T-cell (primary cell): ENCODE results near the gene CYP20A1. TPM values are rescaled to one million over a fixed set of nuclear protein-coding genes. Genes with fewer than 3 reads are reported as not detected.
"Not testable (repeated sequence)": the region's sequence is repeated elsewhere in the genome, so short reads cannot be mapped to it uniquely, and the experiment has no call there.

Experiments used
- ATAC-seq, 4 experiments: fragments of 200-7000 bp in 3 of 4; fragments of 150-1000 bp in 1 of 4; cut with Tn5 transposase; replicated peaks in 1 of 4; 1 replicate in 3 of 4; 2 replicates in 1 of 4; pipeline ENCODE4 v1.10.0; 2021; ENCODE audit warnings: moderate library complexity in 3 of 4, mild to moderate bottlenecking in 2 of 4, moderate number of reproducible peaks in 1 of 4
- CTCF ChIA-PET, 2 donors: fragments of 300-600 bp; sonication (Branson Sonifier 250); formaldehyde crosslinking; loops; one replicate each; lab custom pipeline; 2022; ENCODE audit warnings: antibody characterized with exemption in 2 of 2; lab: Charles Lee
- POLR2A ChIA-PET, 2 donors: fragments of 300-600 bp; sonication (Branson Sonifier 250); formaldehyde crosslinking; loops; one replicate each; lab custom pipeline; 2022; ENCODE audit warnings: antibody characterized with exemption in 2 of 2; lab: Charles Lee
- DNase-seq, 35 experiments: peaks; one replicate each; pipeline versions ENCODE4 v3.0.0 to v3.0.0-alpha.2; 2013 to 2023
- H3K27ac ChIP-seq: one replicate; pipeline ENCODE4 v1.5.1; 2013; ENCODE audit warnings: low read length
- H3K27me3 ChIP-seq, 2 experiments: replicated peaks in 1 of 2; 1 replicate in 1 of 2; 2 replicates in 1 of 2; pipeline versions ENCODE4 v1.6.1 to v1.7.0; 2013; ENCODE audit warnings: low read length in 1 of 2, mixed read lengths in 1 of 2; ENCODE audit not compliant: control insufficient read depth in 2 of 2, insufficient read depth in 2 of 2; ENCODE audit errors: extremely low read depth in 1 of 2
- H3K36me3 ChIP-seq, 2 donors: 1 replicate in 1 of 2; 2 replicates in 1 of 2; pipeline versions ENCODE4 v1.6.1 to v1.7.0; 2013; ENCODE audit warnings: low read length in 1 of 2; ENCODE audit not compliant: control insufficient read depth in 2 of 2, insufficient read depth in 1 of 2; ENCODE audit errors: extremely low read depth in 1 of 2
- H3K4me1 ChIP-seq, 2 experiments: 1 replicate in 1 of 2; 2 replicates in 1 of 2; pipeline versions ENCODE4 v1.6.1 to v1.7.0; 2013; ENCODE audit warnings: low read length in 2 of 2, mixed read lengths in 1 of 2; ENCODE audit not compliant: insufficient read depth in 2 of 2, control insufficient read depth in 1 of 2; ENCODE audit errors: extremely low read depth in 1 of 2
- H3K4me3 ChIP-seq, 2 donors: 1 replicate in 1 of 2; 2 replicates in 1 of 2; pipeline versions ENCODE4 v1.5.1 to v1.7.0; 2013; ENCODE audit warnings: mild to moderate bottlenecking in 2 of 2, low read length in 1 of 2, moderate library complexity in 1 of 2; ENCODE audit not compliant: control insufficient read depth in 1 of 2; ENCODE audit errors: extremely low read depth in 1 of 2
- H3K9me3 ChIP-seq: 2 replicates; pipeline ENCODE4 v1.7.0; 2013
- H3K27ac Mint-ChIP-seq, 2 donors: one replicate each; pipeline ENCODE4 v1.8.0; 2020 to 2021; ENCODE audit warnings: mild to moderate bottlenecking in 2 of 2, mixed read lengths in 2 of 2
- H3K27me3 Mint-ChIP-seq, 2 donors: one replicate each; pipeline ENCODE4 v1.8.0; 2021 to 2022; ENCODE audit warnings: mixed read lengths in 2 of 2
- H3K36me3 Mint-ChIP-seq: one replicate; pipeline ENCODE4 v1.8.0; 2021; ENCODE audit warnings: mixed read lengths
- H3K4me1 Mint-ChIP-seq, 3 donors: one replicate each; pipeline ENCODE4 v1.8.0; 2020 to 2022; ENCODE audit warnings: mixed read lengths in 3 of 3, mild to moderate bottlenecking in 1 of 3
- H3K4me3 Mint-ChIP-seq, 3 donors: one replicate each; pipeline ENCODE4 v1.8.0; 2020 to 2022; ENCODE audit warnings: mild to moderate bottlenecking in 3 of 3, mixed read lengths in 3 of 3, moderate library complexity in 3 of 3
- H3K9me3 Mint-ChIP-seq, 3 donors: one replicate each; pipeline ENCODE4 v1.8.0; 2020 to 2022; ENCODE audit warnings: mixed read lengths in 3 of 3
- WGBS: methylation state at CpG from one replicate; pipeline ENCODE4 v1.1.5; 2013; ENCODE audit warnings: missing lambda C conversion rate; ENCODE audit not compliant: insufficient coverage; 5-methylcytosine and 5-hydroxymethylcytosine counted together
- total RNA-seq, 35 experiments: library from RNA in 6 of 35; stranded (reverse) in 6 of 35; fragments of 120-200 nt in 1 of 35; gene quantifications; one replicate each; pipeline versions ENCODE4 v1.2.1 to v1.2.4 and lab custom pipeline; 2013 to 2026

Gene CYP20A1
- total RNA-seq, 5 donors from 2014 or later (not counting 1 experiment from before 2014, with no cell fraction given), result 33.5 to 38.5 (median 36.3) TPM

GRCh38 chr2:203200866-203201265 lies 38.0 kb upstream of the CYP20A1 start:
- no peaks in the 10 kb centered on the region for H3K9me3 Mint-ChIP-seq
- peaks cover 15% of the 10 kb centered on the region for H3K36me3 Mint-ChIP-seq
- Histone ChIP-seq H3K27ac (no peak overlapping the region), H3K36me3 (peaks cover 0 to 9% of the 10 kb centered on the region in 2 donors), H3K4me1 (no peaks in the 10 kb centered on the region), H3K27me3 (no peaks in the 10 kb centered on the region), H3K4me3 (no peak overlapping the region), H3K9me3 (no peaks in the 10 kb centered on the region)
- no peaks in the 10 kb centered on the region for H3K27me3 Mint-ChIP-seq
- no peak overlapping the region for H3K4me3 Mint-ChIP-seq
- no peak for ATAC-seq
- no peak for DNase-seq
- POLR2A ChIA-PET, result no interaction called here
- no peaks in the 10 kb centered on the region for H3K4me1 Mint-ChIP-seq
- H3K27ac Mint-ChIP-seq, result no peak overlapping the region
- CTCF ChIA-PET, result no interaction called here

- Mint-ChIP-seq H3K27me3 (no peaks in the 10 kb centered on the region), H3K27ac (no peak overlapping the region), H3K36me3 (peaks cover 19% of the 10 kb centered on the region), H3K9me3 (no peaks in the 10 kb centered on the region), H3K4me3 (no peak overlapping the region), H3K4me1 (no peaks in the 10 kb centered on the region)
- ATAC-seq (no peak), DNase-seq (no peak)
- Histone ChIP-seq H3K4me3 (no peak overlapping the region), H3K9me3 (no peaks in the 10 kb centered on the region), H3K4me1 (no peaks in the 10 kb centered on the region), H3K27ac (no peak overlapping the region), H3K36me3 (peaks cover 0 to 9% of the 10 kb centered on the region in 2 donors), H3K27me3 (no peaks in the 10 kb centered on the region)
- WGBS, result 100% methylated on average over 1 of the region's 5 CpGs
- ChIA-PET CTCF (no interaction called here), POLR2A (no interaction called here)
Measured at GRCh38 chr2:203201426-203201825, 37.4 kb upstream of the CYP20A1 start.

GRCh38 chr2:203209538-203209937 lies 29.3 kb upstream of the CYP20A1 start:
- WGBS, result no CpG with 5 or more reads among the region's 1 CpG
- Histone ChIP-seq H3K27me3 (no peaks in the 10 kb centered on the region), H3K9me3 (no peaks in the 10 kb centered on the region), H3K4me1 (no peaks in the 10 kb centered on the region), H3K36me3 (no peaks in the 10 kb centered on the region), H3K4me3 (no peak overlapping the region), H3K27ac (no peak overlapping the region)
- ChIA-PET POLR2A (interaction anchor here in 1 of 2 donors (0.6 kb wide), 1 partner anchor 370 kb away, joined by 3 read pairs; no protein-coding TSS in a partner anchor), CTCF (interaction anchor here in 1 of 2 donors (0.6 to 1.1 kb wide), 2 partner anchors 17 to 29 kb away, joined by 3 to 4 read pairs; partner anchors contain the start of gene CYP20A1)
- DNase-seq (no peak), ATAC-seq (no peak)
- no peaks in the 10 kb centered on the region for H3K27me3 Mint-ChIP-seq
- peaks cover 10 to 17% (median 11%) of the 10 kb centered on the region in 3 donors for H3K4me1 Mint-ChIP-seq
- no peaks in the 10 kb centered on the region for H3K9me3 Mint-ChIP-seq
- H3K27ac Mint-ChIP-seq, result no peak overlapping the region
- H3K4me3 Mint-ChIP-seq, result no peak overlapping the region
- peaks cover 20% of the 10 kb centered on the region for H3K36me3 Mint-ChIP-seq

- no peak overlapping the region for H3K4me3 Mint-ChIP-seq
- ChIA-PET POLR2A (interaction anchor here in 1 of 2 donors (0.9 to 1.3 kb wide), 2 partner anchors 12 to 14 kb away, joined by 4 to 6 read pairs; no protein-coding TSS in a partner anchor), CTCF (interaction anchor here (0.6 to 2.1 kb wide), 6 partner anchors 13 to 589 kb away, joined by 3 to 8 read pairs (median 4); partner anchors contain the start of gene CYP20A1 (in 1 of the 2))
- H3K36me3 Mint-ChIP-seq, result no peaks in the 10 kb centered on the region
- H3K9me3 Mint-ChIP-seq, result no peaks in the 10 kb centered on the region
- Histone ChIP-seq H3K9me3 (no peaks in the 10 kb centered on the region), H3K4me3 (no peak overlapping the region), H3K4me1 (no peaks in the 10 kb centered on the region), H3K27me3 (no peaks in the 10 kb centered on the region), H3K36me3 (no peaks in the 10 kb centered on the region), H3K27ac (no peak overlapping the region)
- 100% methylated on average over 2 of the region's 2 CpGs for WGBS
- H3K27ac Mint-ChIP-seq, result no peak overlapping the region
- DNase-seq (peak in 26 of 35 experiments; percentile 3 to 63 (median 24)), ATAC-seq (peak; percentile 68 to 80 (median 71))
- no peaks in the 10 kb centered on the region for H3K27me3 Mint-ChIP-seq
- H3K4me1 Mint-ChIP-seq, result no peaks in the 10 kb centered on the region
Measured at GRCh38 chr2:203225423-203226039, 13.3 kb upstream of the CYP20A1 start.

GRCh38 chr2:203229674-203230073 lies 9.1 kb upstream of the CYP20A1 start:
- H3K27me3 Mint-ChIP-seq, H3K27me3 ChIP-seq, H3K4me3 ChIP-seq, H3K27ac ChIP-seq, POLR2A ChIA-PET, H3K4me1 Mint-ChIP-seq, H3K9me3 Mint-ChIP-seq, H3K36me3 ChIP-seq, H3K4me3 Mint-ChIP-seq, H3K9me3 ChIP-seq, H3K36me3 Mint-ChIP-seq, CTCF ChIA-PET, ATAC-seq, H3K4me1 ChIP-seq, H3K27ac Mint-ChIP-seq, DNase-seq: not testable (repeated sequence)
- WGBS, result 95% methylated on average over 2 of the region's 2 CpGs

- Histone ChIP-seq H3K36me3 (peaks cover 0 to 2% of the 10 kb centered on the region in 2 donors), H3K27me3 (no peaks in the 10 kb centered on the region), H3K4me3 (peak overlapping the region in 1 of 2 donors; percentile 90), H3K27ac (peak overlapping the region; percentile 97), H3K9me3 (no peaks in the 10 kb centered on the region), H3K4me1 (peaks cover 13 to 22% of the 10 kb centered on the region in 2 experiments)
- Mint-ChIP-seq H3K27ac (peak overlapping the region; percentile 98 to 100), H3K27me3 (no peaks in the 10 kb centered on the region), H3K36me3 (peaks cover 17% of the 10 kb centered on the region), H3K4me1 (peaks cover 24 to 35% (median 29%) of the 10 kb centered on the region in 3 donors), H3K9me3 (no peaks in the 10 kb centered on the region), H3K4me3 (peak overlapping the region; percentile 89 to 100 (median 98))
- POLR2A ChIA-PET, result interaction anchor here in 1 of 2 donors (0.9 kb wide), 1 partner anchor 12 kb away, joined by 6 read pairs; no protein-coding TSS in a partner anchor
- CTCF ChIA-PET, result interaction anchor here (0.6 to 1.7 kb wide), 5 partner anchors 13 to 663 kb away, joined by 4 to 9 read pairs (median 4); partner anchors contain the start of genes CARF (in 1 of the 2) and WDR12 (in 1 of the 2)
- 87% methylated on average over 5 of the region's 16 CpGs for WGBS
- DNase-seq, result peak in 2 of 35 experiments; percentile 12 to 20
- ATAC-seq, result no peak
Measured at GRCh38 chr2:203237346-203238238, 1.2 kb upstream of the CYP20A1 start.
